Measurements from ENCODE around the gene C1orf94. TPM values are rescaled to one million over a fixed set of nuclear protein-coding genes. Genes with fewer than 3 reads are reported as not detected.
"Not testable (repeated sequence)": the region's sequence is repeated elsewhere in the genome, so short reads cannot be mapped to it uniquely, and the experiment has no call there.

C1orf94 gene
- polyA plus RNA-seq, 5 donors: not detected

DNA sequence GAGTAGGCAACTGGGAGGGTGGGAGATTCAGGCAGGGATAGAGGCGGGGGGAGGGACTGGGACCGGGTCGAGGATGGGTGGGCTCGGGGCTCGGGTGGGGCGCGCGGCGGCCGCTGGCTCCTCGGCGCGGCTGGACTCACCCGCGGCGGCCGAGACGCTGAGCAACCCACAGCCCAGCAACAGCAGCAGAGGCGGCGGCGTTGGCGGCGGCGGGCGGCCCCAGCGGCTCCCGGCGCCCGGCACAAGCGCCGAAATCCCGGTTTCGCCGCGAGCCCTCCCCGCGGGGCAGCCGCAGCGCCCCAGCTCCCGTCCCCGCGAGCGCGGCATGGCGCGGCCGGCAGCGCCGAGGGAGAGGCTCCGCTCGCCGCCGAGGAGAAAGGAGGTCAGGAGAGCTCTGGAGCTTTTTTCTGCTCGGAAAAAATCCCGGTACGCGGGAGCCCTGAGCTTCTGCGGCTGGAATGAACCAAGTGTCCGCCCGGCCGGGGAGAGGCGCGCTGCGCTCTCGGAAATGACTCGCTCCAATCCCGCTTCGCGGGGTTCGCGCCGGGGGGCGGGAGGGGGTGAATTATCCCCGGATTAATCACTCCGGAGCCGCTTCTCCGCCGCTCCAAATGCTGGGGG lies 11.8 kb upstream of the C1orf94 start, which contains the start of gene CSMD2:
CSMD2 (minus strand) TSS at position 460 of the 621 bp plus-strand sequence; CDS start at position 327, 133 bp downstream.
- DNase-seq: peak in 1 of 2 donors; percentile 4

DNA sequence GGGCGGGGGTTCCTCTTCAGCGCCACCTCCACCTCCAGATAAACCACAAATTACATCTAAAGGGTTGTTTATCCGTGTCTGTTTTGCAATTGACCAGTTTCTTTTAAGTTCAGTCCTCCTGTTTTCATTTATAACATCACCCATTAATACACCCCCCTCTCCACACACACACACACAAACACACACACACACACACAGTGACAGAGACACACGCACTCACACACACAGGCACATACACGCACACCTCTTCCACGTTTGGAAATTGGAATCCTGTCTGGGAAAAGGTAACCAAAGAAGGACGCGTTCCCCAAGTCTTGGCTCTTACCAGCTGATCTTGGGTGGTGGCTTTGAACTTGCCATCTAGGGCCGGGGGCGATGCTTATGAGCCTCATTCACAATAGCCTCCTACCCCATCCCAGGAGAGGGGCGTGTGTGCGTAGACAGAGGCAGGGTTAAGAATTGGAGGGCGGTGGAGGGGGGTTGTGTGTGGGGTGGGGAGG lies 11.2 kb upstream of the C1orf94 start:
- DNase-seq: no peak

DNA sequence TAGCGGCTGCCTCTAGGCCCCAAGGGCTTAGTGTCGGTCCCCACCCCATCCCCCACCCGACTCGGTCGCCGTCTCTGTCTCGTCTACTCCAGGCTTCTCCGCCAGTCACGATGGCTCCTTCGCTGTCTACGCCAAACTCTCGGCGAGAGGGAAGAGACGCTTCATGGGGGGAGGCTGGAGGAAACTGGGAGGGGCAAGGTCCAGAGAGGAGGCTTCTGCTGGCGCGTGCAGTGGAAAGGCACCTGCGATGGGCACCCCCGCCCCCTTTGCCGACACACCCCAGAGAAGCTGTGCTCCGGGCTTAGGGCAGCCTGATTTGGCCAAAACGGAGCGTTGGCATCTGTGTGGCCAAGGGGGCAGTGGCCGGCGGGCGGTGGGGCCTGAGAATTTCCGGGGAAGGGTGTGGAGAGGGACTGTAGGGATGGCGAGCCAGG lies 10.5 kb upstream of the C1orf94 start:
- no peak for DNase-seq

DNA sequence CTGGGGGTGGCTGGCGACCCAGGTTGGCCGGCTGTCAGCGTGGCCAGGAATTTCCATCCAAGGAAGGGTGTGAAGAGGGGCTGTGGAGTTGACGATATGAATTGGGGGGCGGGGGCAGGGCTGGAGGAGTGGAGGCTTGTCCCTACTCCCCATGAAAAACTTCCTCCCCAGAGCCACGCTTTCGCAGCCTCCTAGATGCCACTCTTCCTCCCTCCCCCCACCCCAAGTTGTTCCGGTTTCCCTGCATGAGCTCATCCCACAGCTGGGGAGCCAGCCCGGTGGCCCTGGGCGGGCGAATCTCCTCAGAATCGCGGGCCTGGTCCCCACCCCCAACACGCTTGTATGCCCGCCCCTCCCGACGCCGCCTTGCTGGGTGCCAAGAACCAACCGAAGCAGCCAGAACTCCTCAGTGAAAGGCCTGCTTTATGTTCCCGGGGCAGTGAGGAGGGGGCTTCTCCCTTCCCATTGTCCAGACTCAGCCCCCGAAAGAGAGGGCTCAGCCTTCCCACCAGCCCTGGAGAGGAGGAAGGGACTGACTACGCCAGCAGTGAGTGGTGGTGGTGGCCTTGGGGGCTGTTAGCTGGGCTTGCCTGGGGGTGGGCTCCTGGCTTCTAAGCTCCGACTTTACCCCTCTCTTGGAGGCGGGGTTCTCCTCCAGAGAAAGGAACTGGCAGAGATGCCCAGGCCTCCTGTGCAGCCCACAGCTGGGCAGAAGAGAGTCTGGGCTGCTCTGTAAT lies 9.9 kb upstream of the C1orf94 start:
- no peak for DNase-seq

DNA sequence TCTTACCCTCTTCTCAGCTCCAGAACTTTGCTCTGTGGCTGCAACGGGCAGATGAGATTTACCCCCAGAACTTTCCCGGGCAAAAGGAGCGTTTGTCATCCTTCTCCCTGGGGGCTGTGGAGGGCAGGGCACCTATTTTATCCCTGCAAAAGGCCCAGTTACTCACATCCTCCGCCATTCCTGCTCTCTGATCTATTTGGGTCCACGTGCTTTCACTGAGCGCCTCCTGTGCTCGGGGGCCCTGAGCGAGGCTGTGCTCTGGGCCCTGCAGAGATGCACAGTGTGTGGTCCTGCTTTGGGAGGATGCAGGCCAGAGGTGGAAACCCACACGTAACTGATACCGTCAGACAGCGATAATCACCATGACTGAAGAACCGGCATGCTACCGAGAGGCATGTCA lies 9.3 kb upstream of the C1orf94 start:
- no peak for DNase-seq

DNA sequence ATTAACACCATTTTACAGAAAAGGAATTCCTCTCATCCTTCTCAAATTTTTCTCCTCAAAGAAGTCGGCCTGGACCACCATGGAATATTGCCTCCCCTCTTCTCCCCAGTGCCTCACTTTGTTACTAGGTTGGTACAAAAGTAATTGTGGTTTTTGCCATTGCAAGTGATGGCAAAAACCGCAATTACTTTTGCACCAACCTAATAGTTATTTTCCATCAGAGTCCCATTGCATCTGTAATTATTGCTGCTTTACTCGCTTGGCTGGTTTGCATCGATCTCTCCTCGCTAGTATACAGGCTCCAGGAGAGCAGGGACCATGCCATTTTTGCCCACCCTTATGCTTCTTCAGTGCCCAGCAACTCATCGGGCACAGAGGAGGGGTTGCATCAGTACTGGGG lies 963 bp upstream of the C1orf94 start:
- no peak for DNase-seq

DNA sequence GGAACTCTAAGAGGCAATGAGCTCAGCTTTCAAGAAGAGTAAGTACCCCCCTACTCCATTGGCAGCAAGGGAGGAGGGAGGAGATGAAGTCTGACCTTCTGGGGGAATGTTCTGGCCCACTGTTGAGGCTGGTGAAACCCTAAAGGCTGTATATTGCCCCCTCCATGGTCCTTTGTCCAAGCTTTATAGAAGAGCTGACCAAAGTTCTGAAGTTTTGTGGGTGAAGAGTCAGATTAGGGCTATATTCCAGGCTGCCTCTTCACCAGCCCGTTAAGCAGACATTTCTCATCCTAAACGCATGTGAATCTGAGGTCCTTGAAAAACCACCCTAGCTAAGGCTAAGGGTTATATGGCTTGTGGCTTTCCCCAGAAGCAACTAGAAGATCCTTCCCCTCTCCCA lies 1.4 kb downstream of the C1orf94 start:
- DNase-seq: no peak

DNA sequence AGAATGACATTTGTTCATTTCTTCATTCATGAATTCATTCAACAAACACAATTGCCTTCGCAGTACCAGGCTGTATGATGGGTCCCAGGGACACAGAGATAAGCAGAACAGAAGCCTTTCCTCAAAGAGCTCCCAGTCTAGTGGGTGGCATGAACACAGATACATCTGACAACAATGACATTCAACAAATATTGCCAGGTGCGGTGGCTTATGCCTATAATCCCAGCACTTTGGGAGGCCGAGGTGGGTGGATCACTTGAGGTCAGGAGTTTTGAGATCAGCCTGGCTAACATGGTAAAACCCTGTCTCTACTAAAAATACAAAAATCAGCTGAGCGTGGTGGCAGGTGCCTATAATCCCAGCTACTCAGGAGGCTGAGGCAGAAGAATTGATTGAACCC lies 6.7 kb downstream of the C1orf94 start:
- DNase-seq: not testable (repeated sequence)

DNA sequence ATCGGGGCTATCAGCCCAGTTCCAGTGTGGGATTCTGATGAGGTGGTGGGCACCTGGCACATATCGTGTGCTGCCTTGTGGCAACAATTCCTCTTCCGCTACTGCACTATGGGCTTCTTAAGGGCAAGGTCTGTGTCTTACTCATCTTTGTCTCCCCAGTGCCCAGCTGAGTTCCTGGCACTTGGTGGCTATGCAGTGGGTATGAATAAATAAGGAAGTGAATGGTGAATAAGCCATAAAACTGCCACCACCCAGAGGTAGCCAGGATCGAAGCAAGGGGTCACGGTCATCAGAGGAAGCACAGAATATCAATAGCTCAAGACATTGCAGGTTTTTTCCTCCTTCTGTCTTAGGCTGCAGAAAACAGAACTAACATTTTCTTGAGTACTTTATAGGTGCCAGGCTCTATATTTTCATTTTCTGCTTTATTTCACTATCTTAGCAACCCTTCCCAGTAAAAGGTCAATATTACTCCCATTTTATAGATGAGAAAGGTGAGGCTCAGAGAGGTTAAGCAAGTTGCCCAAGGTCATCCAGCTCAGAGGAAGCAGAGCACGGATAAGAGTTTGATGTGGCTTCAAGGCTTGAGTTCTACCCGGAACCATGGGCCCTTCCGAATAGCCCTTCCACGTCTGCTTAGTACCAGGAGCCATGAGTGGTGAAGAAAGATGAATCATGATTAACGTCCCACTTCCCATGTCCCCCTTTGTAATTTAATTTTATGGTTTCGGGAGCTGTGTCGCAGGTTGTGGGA lies 10.2 kb downstream of the C1orf94 start:
- DNase-seq: no peak

DNA sequence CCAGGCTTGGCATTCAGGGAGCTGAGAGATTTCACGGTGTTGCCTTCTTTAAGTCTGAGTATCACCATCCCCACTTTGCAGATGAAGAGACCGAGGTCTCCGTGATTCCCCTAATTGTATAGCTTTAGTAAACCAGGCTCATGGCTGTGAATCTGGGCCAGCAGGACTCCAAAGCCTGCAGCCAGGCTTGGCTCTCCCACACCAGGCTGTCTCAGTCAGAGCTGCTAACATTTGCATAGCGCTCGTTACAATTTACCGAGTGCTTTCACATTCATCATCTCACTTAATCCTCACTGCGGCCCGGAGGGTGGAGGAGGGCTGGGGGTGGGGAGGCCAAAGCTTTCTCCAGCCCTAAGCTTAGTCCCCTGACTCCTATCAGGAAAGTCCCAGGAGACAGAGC lies 11.7 kb downstream of the C1orf94 start:
- no peak for DNase-seq

DNA sequence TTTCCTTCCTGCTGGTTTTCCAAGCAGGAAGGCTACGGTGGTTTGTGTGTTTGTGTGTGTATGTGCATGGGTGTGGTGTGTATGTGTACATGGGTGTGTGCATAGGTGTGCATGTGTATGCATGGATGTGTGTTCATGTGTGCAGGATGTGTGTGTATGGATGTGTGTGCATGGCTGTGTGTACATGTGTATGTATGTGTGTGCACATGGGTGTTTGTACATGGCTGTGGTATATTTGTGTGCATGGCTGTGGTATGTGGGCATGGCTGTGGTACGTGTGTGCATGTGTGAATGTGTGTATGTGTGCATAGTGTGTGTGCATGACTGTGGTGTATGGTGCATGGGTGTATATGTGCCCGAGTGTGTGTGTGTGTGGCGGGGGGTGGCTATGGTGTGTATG lies 12.3 kb downstream of the C1orf94 start:
- no peak for DNase-seq

DNA sequence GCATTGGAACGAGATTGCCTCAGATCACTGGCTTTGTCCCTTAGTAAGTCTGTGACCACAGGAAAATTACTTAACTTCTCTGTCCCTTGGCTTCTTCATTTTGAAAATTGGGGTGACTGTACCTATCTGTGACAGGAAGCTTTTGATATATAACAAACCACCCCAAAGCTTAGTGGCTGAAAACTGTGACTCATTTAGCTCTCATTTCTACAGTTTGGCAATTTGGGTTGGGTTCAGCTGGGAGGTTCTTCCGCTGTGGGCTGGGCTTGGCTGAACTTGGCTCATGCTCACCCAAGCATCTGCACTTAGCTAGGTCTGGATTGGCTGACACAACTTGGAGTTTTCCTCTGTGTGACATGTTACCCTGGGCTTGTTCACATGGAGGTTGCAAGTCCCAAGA lies 14.0 kb downstream of the C1orf94 start:
- no peak for DNase-seq

DNA sequence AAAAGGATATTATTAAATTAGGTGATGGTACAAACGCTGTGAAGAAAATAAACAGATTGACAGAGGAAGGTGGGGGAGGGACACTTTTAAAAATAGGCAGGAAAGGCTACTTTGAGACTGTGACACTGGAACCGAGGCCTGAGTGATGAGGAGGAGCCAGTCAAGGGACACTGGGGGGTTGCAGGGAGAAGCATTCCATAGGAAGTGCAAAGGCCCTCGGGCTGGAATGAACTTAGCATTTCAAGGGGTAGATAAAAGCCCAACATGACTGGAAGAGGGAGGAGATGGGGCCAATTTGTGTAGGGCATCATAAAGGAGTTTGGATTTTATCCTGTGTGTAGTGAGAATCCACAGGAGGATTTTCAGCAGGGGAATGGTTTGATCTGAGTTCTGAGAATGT lies 15.9 kb downstream of the C1orf94 start:
- DNase-seq: no peak

DNA sequence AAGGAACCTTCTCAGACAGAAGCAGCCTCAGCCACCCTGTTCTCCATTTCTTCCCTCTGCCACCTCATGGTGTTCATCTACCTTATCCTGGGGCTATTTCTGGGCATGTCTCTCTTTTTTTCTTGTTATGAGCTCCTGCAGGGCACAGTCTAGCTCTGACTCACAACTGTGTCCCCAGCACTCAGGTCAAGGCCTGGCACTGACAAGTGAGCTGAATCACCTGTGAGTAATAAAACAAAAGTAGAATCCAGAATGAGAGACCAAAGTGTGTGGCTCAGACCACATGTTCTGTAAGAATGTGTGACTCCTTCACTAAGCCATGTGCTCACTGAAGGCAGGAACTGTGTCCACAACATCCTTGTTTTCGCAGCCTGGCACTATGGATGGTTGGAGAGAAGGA lies 23.2 kb downstream of the C1orf94 start:
- DNase-seq: no peak

DNA sequence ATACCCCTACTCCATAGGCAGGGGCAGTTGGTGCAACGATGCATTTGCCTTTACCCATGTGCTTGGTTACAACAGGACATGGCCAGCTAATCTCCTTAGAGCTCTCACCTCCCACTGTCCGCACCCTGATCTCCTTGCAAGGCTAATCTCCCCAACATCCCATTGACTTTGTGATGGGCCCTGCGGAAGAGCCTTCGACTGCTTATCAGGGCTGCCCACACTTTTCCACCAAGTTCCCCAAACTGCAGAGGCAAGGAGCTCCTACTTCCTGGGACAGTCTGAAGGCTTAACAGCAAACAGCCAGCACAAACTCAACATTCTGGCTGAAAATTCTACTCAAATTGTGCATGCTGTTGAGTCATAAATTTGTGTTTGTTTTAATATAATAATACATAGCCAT lies 36.0 kb downstream of the C1orf94 start:
- no peak for DNase-seq

DNA sequence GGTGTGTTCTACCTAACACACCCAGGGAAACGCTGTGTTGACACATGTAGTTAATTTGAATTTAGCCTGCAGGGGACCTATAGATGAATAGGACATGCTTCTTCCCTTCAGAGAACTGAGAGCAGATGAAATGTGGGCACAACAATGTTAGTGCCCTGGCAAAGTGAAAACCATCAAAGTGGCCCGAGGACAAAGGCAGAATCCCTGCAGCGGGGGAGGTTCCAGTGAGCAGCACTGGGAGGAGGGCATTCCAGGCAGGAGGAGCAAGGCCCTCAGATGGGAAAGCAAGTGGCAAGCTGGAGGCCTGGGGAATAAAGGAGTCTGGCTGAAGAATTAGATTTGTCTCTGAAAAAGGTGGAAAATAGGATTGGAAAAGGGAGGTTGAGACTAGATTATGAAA lies 37.2 kb downstream of the C1orf94 start:
- DNase-seq: no peak

DNA sequence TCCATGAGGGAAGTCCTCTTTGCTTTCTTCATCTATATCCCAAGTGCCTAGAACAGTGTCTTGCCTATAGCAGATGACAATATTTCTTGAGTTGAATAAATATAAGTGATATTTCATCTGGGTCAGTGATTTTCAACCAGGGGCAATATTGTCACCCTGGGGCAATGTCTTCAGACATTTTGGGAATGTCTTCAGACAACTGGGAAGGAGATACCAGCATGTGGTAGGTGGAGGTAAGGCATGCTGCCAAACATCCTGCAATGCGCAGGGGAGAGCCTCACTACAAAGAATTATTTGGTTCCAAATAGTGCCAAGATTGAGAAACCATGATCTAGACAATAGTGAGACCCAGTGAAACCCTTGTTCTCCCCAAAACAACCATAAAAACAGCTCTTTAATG lies 54.7 kb downstream of the C1orf94 start:
- DNase-seq: no peak

DNA sequence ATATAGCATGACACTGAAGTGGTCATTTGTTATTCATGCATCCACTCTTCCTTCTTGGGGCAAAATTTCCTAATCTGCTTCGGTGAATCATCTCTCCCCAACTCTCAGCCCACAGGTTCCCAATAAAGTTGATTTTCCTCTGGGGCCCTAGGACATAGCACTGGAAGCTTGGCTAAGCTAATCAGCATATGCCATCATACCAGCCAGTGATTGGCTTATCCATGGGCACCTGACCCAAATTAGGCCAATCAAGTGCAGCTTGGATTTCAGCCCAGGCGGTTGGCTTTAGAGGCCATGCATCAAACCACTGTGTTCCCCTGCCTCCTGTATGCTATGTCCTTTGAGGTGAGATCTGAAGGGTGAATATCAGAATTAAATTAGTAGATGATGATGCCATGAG lies 58.9 kb downstream of the C1orf94 start:
- no peak for DNase-seq

DNA sequence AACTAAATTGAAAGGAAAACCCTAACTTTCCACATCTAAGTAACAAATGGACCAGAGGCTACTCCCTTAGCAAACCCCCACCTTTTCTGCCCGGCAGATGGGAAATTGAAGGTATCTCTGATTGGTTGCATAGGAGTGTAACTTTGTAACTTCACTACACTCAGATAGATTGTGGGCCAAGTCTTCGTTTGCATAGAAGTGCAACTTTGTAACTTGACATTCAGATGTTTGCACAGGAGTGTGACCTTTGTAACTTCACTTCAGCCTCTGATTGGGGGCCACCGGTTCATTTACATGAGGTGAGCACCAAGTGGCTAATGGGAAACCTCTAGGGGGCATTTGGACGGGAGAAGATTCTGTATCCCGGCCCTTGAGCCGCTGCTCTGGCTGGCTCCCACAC lies 59.4 kb downstream of the C1orf94 start:
- DNase-seq: no peak

DNA sequence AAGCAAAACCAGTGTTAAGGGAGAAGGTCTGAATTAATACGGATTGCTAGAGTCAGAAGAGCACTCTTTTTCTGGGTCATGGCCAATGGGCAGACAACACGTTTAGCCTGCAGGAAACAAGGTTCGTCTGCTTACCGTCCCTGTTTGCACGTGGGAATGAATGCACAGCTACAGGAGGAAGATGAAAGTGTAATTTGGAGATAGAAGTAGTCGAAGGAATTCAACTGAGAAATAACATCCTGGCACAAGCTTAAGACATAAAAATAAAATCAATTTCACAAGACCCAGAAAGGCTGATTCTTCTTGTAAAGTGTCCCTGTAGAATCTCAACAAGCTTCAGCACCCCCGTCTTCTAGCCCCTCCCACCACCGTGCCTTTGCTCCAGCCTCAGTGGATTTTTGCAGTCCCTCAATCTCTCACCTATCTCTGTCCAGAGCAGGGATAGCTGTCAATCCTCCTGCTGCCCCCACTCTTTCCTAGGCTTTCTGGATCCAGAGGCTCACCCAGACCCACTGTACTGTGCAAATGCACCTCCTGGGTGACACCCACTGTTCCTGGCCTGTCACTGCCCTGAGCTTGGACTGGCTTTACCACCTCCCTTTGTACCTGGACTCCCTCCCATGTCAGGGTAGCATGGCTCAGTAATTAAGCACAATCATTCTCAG lies 60.6 kb downstream of the C1orf94 start:
- no peak for DNase-seq

DNA sequence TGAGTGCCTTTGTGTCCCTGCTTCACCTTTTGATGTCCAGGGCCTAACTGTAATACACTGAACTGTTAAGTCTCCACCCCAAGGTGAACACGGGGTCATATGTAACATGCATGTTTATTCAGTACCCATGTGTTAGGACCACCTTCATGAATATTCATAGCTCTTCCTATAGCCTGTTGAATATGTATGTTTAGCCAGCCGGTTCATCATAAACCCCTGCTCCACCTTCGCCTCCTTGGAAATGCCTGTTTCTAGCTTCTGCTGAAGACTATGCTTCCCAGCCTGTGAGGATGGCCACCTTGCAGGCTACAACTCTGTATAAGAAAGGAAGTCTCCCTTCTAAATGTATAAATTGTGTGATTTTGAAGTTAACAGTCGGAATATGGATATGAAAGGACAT lies 69.3 kb downstream of the C1orf94 start:
- DNase-seq: no peak

DNA sequence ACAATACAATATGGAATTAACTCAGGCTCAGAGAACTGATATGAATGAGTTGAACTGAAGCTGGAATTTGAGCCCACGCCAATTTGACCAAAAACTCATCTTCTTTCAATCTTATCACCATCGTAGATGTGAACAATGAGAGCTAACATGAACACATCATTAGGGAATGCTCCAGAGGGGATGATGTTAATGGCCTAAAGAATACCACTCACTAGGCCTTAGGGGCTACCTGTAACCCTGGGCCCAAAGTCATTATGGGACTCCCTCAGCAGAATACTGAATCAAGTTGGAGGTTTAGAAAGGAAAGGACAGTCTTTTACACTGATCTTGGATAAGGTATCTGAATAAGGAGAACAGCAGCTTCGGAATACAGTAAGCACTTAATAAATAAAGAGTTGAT lies 73.6 kb downstream of the C1orf94 start:
- DNase-seq: no peak
